Activated CD4-positive, alpha-beta T cell treated with anti-CD3 and anti-CD28 coated beads for 24 hours (primary cell): Measurements from ENCODE around the gene ACSBG1.
"Not testable (repeated sequence)": the region's sequence is repeated elsewhere in the genome, so short reads cannot be mapped to it uniquely, and the experiment has no call there.

Experiments
- DNase-seq, 2 donors: peaks; one replicate each; pipeline ENCODE4 v3.0.0-alpha.2; 2020; ENCODE audit warnings: low read depth in 2 of 2

The ACSBG1 gene

DNA sequence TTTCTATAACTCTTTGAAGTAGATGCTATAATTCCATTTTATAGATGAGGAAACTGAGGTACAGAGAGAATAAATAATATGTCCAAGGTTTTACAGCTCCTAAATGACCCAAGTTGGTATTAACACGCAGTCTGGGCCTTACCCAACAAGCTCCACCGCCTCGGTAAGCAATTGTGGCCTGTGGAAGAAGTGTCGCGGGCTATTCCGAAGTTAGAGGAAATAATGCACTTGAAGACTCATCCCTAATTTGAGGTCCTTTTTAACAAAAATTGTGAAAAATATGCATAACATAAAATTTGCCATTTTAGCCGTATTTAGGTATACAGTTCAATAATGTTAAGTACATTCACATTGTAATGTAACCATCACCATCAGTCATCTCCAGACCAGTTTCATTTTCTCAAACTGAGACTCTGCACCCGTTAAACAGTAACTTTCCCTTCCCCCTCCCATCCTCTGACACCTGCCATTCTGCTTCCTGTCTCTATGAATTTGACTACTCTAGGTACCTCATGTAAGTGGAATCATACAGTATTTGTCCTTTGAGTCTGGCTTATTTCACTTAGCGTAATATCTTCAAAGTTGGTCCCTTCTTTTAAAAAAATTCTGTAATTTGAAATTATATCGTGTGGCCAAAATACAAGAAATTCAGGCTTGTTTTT, 67.0 kb downstream of the ACSBG1 start:
- DNase-seq: no peak

- no peak for DNase-seq
Observed at GRCh38 chr15:78164010-78164409, 70.4 kb downstream of the ACSBG1 start.

DNA sequence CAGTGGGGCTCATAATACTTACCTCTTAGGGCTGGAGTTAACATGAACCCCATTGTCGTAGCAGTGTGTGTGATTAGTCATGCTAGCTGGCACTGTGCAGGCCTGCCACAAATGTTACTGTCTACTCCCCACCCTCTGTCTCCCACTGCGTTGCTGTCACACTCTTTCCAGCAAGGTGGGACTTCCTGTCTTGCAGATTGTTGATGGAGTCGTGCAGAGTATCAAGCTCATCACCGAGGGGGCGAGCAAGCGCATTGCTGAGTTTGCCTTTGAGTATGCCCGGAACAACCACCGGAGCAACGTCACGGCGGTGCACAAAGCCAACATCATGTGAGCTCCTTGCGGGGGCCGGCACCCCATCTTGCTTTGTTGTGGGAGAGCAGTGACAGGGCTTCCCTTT, 72.3 kb downstream of the ACSBG1 start:
- no peak for DNase-seq

GRCh38 chr15:78159395-78159794, 75.0 kb downstream of the ACSBG1 start:
- no peak for DNase-seq

DNA sequence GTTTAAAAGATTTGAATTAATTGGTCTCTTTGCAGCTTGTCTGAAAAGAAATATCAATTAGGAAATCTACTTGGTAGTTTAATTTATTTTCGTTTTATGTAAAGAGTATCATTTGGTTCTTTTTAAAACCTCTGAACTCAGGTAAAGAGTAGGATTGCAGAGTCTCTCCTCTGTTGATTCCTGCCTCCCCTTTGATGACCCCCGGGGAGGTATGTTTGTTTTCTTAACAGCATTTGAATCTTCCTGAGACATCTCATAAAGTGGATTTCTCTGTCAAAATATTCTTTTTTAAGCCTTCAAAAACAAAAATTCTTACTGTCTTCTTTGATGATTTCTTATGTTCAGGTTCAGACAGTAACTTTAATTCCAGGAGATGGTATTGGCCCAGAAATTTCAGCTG, 77.2 kb downstream of the ACSBG1 start:
- DNase-seq: no peak

- DNase-seq: no peak
Observed at GRCh38 chr15:78156653-78157052, 77.7 kb downstream of the ACSBG1 start.

DNA sequence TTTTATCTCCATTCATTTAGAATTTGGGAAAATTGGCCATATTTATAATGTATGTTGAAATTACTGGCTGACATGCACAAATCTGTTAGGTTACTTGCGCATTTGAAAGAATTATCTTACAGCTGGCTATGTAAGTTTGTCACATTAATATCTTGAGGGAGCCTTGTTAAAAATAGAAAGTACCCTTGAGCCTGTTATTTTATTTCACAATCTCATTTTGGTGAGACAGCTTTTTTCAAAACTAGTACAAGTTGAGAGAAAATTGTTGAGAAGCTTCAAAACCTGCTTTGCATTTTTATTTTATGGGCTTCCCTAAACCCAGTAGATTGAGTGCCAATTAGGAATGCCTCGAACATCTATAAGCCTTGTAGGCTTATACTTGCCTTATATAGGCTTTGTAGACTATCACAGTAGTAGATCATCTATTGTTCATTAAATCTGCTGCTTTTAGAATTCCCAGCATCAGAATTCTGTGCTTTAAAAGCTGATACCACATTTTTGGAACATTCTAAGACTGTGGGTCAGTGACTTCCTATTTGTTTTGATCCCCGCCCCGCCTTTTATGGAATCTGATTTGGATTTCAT, 78.9 kb downstream of the ACSBG1 start:
- DNase-seq: no peak

DNA sequence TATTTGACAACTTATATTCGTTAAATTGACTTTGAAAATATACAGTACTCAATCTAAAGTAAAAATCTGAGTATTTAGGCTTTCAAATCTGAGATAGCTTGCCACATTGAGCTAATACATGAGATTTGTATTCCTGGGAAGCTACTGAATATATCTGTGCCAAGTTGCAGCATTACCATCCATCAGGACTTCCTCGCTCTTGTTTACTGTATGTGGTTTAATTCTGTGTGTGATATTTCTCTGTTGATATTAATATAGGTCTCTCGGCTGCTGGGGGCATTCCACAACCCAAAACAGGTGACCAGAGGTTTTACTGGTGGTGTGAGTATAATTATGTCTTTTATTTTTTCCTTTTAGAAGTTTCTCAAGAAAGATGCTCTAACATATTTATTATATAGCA, 79.4 kb downstream of the ACSBG1 start:
- DNase-seq: no peak

GRCh38 chr15:78151075-78151474, 83.3 kb downstream of the ACSBG1 start:
- DNase-seq: not testable (repeated sequence)

GRCh38 chr15:78149805-78150751, 84.3 kb downstream of the ACSBG1 start:
- DNase-seq: no peak

- peak; percentile 100 for DNase-seq
Observed at GRCh38 chr15:78149068-78149804, 85.1 kb downstream of the ACSBG1 start, which contains the start of gene IDH3A. Gene IDH3A, plus strand, starts transcription at chr15:78149362. Its CDS starts 42 bp downstream, at chr15:78149404.

GRCh38 chr15:78148392-78149067, 85.8 kb downstream of the ACSBG1 start:
- no peak for DNase-seq

DNA sequence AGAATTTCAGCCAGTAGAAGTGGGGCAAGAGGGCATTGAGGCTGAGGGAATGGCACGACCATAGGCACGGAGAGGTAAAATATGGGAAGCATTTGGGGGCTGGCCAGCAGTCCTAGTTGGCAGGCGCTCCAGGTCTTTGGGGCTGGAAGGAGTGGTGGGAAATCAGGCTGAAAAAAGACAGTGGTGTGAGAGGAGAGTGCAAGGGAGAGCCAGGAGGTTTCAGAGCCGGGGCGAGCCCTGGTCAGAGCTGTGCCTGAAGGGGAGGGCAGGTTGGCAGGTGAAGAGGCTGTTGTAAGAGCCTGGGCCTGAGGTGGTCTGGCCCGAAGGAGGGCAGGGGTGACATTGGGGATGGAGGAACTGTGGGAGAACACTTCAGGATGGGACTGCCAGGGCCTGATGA, 86.8 kb downstream of the ACSBG1 start:
- no peak for DNase-seq

- DNase-seq: no peak
Observed at GRCh38 chr15:78146425-78147154, 87.8 kb downstream of the ACSBG1 start.

- no peak for DNase-seq
Observed at GRCh38 chr15:78142332-78142731, 92.0 kb downstream of the ACSBG1 start.

DNA sequence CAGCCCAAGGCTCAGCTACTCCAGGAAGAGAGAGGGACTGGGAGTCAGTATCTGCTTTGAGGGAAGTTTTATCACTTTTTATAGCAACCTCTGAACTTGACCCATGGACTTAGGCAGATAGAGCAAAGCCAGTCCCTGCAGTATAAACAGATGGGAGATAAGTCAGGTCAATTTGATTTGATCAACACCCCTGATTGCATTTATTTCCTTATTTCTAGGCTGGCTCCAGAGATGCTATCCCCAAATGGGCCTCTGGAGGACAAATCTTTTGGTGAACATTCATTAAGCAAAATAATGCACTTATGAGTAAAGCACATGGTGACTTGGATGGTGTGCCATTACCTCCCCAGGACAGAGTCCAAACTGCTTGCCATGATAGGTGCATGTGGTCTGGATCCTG, 94.1 kb downstream of the ACSBG1 start:
- no peak for DNase-seq

DNA sequence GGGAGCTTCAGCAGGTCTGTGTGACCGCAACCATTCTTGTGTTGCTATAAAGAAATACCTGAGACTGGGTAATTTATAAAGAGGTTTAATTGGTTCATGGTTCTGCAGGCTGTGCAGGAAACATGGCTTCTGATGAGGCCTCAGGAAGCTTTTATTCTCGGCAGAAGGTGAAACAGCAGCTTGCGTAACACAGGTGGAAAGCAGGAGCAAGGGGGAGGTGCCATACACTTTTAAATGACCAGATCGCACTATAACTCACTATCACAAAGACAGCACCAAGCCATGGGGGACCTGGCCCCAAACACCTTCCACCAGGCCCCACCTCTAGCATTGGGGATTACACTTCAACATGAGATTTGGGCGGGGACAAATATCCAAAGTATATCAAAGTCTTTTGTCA, 94.8 kb downstream of the ACSBG1 start:
- DNase-seq: no peak

GRCh38 chr15:78133801-78134200, 100.6 kb downstream of the ACSBG1 start:
- DNase-seq: no peak

- peak; percentile 50 to 68 for DNase-seq
Observed at GRCh38 chr15:78131295-78132061, 102.9 kb downstream of the ACSBG1 start, which contains the start of gene CIB2. Gene CIB2, minus strand, starts transcription at chr15:78131445. Its CDS starts 230 bp downstream, at chr15:78131215.
